PC-9 (cell line): ENCODE data around the gene UBE4B.

ENCODE experiments used
- CTCF ChIP-seq: fragments of 200-600 bp; sonication (generic); conservative IDR thresholded peaks from 2 replicates; pipeline ENCODE4 v1.6.1; 2017; ENCODE audit warnings: mixed run types, antibody characterized with exemption, mild to moderate bottlenecking, moderate library complexity
- EZH2 ChIP-seq: fragments of 200-600 bp; sonication (generic); IDR thresholded peaks from 2 replicates; pipeline ENCODE4 v1.8.0; 2017; ENCODE audit warnings: antibody characterized with exemption, low read depth

- TF ChIP-seq CTCF: no peak
- TF ChIP-seq EZH2: no peak
Measured at GRCh38 chr1:10065760-10066159, 33.0 kb downstream of the UBE4B start.
